Parathyroid adenoma (tissue), 2 donors: ENCODE data around the gene PRKAR1B.
A peak's percentile ranks its signal among the peaks of the same experiment; 100 is the strongest.

ENCODE experiments used
- H2AFZ ChIP-seq: fragments of 300-600 bp; sonication (generic); one replicate; pipeline ENCODE4 v1.7.0; 2017; ENCODE audit warnings: antibody characterized with exemption, mild to moderate bottlenecking
- H3K27ac ChIP-seq: fragments of 300-600 bp; sonication (generic); one replicate; pipeline ENCODE4 v1.7.0; 2017
- H3K27me3 ChIP-seq: fragments of 300-600 bp; sonication (generic); one replicate; pipeline ENCODE4 v1.7.0; 2017; ENCODE audit warnings: low read length; ENCODE audit not compliant: control insufficient read depth, insufficient read depth
- H3K36me3 ChIP-seq: fragments of 300-600 bp; sonication (generic); one replicate; pipeline ENCODE4 v1.7.0; 2017; ENCODE audit warnings: low read length; ENCODE audit not compliant: control insufficient read depth, insufficient read depth
- H3K4me1 ChIP-seq: fragments of 300-600 bp; sonication (generic); one replicate; pipeline ENCODE4 v1.7.0; 2017; ENCODE audit warnings: control low read depth
- H3K4me2 ChIP-seq: fragments of 300-600 bp; sonication (generic); one replicate; pipeline ENCODE4 v1.7.0; 2017; ENCODE audit warnings: low read length
- H3K4me3 ChIP-seq: fragments of 300-600 bp; sonication (generic); one replicate; pipeline ENCODE4 v1.7.0; 2017; ENCODE audit warnings: low read depth, low read length
- H3K79me2 ChIP-seq: fragments of 300-600 bp; sonication (generic); one replicate; pipeline ENCODE4 v1.7.0; 2017; ENCODE audit warnings: control low read depth
- H3K9ac ChIP-seq: fragments of 300-600 bp; sonication (generic); one replicate; pipeline ENCODE4 v1.7.0; 2017; ENCODE audit warnings: mild to moderate bottlenecking
- H3K9me3 ChIP-seq: fragments of 300-600 bp; sonication (generic); one replicate; pipeline ENCODE4 v1.7.0; 2017; ENCODE audit warnings: low read length; ENCODE audit not compliant: control insufficient read depth
- TF ChIP-seq, protein P1 (sequence below): fragments of 300-600 bp; sonication (generic); IDR thresholded peaks from one replicate; pipeline ENCODE4 v1.7.0; 2017; ENCODE audit warnings: antibody characterized with exemption, mild to moderate bottlenecking
- donor health status: primary hyperparathyroidism.

The PRKAR1B gene

DNA sequence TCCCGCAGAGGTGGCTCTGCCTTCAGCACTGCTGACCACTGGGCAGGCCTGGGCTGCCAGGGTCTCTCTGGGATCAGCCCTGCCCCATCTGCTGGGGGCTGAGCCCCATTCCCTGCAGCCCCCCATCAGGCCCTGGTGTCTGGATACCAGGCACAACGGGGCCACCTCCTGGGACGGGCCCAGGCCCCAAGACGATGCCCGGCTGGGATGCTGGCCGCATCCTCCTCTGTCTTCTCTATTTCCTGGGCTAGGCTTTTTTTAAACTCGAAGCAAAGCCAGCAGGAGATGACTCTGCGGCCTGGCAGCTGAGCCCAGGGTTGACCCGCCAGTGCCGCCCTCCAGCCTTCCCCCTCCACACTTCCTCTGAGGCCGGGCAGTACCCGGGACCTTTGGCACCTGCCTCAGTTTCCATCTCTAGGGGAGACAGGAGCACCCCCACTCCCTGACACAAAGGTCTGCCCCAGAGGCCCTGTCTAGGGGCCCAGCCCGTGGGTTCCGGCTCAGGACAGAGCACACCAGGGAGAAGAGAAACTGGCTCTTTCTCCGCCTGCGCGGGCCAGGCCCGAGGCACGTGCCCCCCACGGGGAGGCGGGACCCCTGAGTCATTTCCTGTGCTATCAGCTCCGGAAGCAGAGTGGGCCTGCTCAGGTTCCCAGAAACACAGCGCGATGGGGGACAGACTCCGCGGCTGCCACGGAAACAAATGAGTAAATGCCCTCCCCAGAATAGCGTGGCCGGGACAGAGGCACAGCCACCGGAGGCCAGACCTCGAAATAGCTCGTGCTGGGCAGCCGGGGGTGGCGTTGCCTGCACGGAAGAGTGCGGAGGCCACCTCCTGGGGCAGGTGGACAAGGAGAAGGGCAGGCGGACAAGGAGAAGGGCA lies 122.8 kb downstream of the PRKAR1B start:
- Histone ChIP-seq H3K4me1 (no peaks in the 10 kb centered on the region), H3K36me3 (no peaks in the 10 kb centered on the region), H2AFZ (no peak overlapping the region), H3K79me2 (no peaks in the 10 kb centered on the region), H3K27ac (peak overlapping the region; percentile 75), H3K27me3 (no peaks in the 10 kb centered on the region), H3K4me3 (peak overlapping the region; percentile 16), H3K4me2 (no peak overlapping the region), H3K9ac (no peak overlapping the region), H3K9me3 (no peaks in the 10 kb centered on the region)
- TF ChIP-seq, protein P1, sequence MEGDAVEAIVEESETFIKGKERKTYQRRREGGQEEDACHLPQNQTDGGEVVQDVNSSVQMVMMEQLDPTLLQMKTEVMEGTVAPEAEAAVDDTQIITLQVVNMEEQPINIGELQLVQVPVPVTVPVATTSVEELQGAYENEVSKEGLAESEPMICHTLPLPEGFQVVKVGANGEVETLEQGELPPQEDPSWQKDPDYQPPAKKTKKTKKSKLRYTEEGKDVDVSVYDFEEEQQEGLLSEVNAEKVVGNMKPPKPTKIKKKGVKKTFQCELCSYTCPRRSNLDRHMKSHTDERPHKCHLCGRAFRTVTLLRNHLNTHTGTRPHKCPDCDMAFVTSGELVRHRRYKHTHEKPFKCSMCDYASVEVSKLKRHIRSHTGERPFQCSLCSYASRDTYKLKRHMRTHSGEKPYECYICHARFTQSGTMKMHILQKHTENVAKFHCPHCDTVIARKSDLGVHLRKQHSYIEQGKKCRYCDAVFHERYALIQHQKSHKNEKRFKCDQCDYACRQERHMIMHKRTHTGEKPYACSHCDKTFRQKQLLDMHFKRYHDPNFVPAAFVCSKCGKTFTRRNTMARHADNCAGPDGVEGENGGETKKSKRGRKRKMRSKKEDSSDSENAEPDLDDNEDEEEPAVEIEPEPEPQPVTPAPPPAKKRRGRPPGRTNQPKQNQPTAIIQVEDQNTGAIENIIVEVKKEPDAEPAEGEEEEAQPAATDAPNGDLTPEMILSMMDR: no peak

DNA sequence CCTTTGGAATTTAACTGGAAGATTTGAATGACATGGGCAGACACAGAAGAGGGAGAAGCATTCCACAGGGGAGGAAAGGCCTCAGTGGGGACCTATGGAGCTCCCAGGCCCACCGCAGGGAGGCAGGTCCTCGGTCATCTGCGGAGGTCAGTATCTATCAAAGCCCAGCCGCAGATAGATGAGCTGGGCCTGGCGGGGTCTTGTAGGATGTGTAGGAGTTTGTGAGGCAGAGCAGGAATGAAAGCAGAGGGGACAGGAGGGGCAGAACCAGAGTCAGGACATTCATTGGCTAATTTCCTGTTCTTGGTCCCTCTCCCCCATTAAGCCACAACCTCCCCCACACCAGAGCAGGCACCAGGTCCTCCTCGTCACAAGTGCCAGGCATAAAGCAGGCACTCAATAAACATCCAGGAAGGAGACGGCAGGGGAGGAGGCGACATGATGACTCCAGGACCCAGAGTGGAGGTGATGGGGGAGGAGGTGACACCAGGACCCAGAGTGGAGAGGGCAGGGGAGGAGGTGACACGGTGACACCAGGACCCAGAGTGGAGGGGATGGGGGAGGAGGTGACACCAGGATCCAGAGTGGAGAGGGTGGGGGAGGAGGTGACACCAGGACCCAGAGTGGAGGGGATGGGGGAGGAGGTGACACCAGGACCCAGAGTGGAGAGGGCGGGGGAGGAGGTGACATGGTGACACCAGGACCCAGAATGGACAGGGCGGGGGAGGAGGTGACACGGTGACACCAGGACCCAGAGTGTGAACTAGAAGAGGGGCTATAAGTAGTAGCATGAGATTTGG lies 123.7 kb downstream of the PRKAR1B start:
- Histone ChIP-seq H3K79me2 (no peaks in the 10 kb centered on the region), H3K4me3 (no peak overlapping the region), H3K4me1 (no peaks in the 10 kb centered on the region)

DNA sequence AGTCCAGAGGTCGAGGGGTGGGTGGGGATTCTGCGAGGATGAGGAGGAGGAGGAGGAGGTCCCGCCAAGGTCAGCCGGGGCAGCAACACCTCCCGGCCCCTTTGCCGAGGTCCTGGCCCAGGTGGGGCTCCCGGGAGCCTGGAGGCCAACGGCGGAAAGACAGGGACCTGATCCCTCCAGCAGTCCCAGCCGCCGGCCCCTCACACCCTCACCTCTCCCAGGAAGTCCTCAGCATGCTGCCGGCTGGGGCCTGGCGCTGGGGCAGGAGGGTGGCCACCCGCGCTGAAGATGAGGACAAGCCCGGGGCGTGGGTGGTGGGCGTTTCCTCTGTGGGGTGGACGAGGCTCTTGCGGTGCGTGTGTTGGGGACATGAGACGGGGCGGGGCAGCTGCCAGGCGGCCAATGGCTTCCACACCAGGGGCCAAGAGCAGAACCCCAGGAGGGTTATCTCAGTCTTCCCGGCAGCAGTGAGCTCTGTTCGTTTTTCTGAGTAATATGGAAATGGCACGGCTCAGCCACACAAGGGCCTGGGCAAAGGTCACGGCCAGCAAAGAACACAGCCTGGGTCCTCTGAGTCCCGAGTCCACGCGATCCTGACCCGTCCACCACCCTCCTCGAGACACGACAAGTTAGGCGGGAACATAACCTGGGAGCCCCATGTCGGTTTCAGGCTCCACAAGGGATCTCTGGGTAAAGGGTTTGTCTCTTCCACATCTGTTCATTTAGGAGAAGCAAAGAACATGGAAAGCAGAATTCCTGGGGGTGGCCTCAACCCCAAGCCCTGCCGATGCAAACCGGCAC lies 124.5 kb downstream of the PRKAR1B start:
- H3K4me2 ChIP-seq: no peak overlapping the region
- no peaks in the 10 kb centered on the region for H3K27me3 ChIP-seq
- H3K27ac ChIP-seq: no peak overlapping the region
- no peak overlapping the region for H2AFZ ChIP-seq
- H3K79me2 ChIP-seq: no peaks in the 10 kb centered on the region
- H3K9me3 ChIP-seq: no peaks in the 10 kb centered on the region
- no peak overlapping the region for H3K4me3 ChIP-seq
- no peaks in the 10 kb centered on the region for H3K4me1 ChIP-seq
- no peak overlapping the region for H3K9ac ChIP-seq
- TF ChIP-seq, protein P1: no peak
- H3K36me3 ChIP-seq: no peaks in the 10 kb centered on the region

More for the DNA sequence above, 123.7 kb downstream of the PRKAR1B start:
- TF ChIP-seq, protein P1: no peak
- Histone ChIP-seq H3K4me2 (no peak overlapping the region), H3K27me3 (no peaks in the 10 kb centered on the region), H3K9ac (no peak overlapping the region), H3K36me3 (no peaks in the 10 kb centered on the region), H3K27ac (peak overlapping the region; percentile 75), H3K9me3 (no peaks in the 10 kb centered on the region), H2AFZ (no peak overlapping the region)

DNA sequence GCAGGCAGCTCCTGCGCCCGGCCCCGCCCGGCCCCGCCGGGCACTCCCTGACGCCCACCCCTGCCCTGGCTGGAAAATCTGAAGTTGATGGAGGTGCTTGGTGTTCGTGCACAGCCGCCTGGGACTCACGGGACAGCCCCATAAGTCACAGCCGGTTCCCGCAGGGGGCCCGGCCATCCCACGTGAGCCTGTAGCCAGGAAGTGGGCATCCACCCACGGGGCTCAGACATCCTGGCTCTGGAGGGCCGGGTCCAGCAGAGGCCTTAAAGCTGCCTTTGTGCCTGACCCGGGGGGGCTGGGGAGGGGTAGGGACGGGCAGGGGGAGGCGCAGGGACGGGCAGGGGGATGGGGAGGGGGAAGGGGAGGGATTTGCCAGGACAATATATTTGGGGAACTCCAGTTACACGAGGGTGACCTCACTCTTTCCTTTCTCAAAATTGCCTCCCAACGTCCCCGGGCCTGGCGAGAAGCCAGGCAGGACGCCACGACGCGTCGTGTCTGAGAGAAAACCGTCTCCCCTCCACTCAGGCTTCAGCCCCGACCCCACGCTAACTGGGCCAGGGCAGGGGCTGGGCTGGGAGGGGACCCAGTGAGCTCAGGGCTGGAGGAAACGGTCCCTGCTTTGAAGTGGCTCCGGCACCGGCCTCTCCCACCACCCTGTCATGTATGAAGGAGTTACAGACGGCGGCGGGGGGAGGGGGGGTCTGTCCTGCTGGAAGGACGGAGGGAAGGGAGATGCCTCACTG lies 125.3 kb downstream of the PRKAR1B start:
- TF ChIP-seq, protein P1: no peak
- Histone ChIP-seq H3K4me3 (no peak overlapping the region), H3K9me3 (no peaks in the 10 kb centered on the region), H3K4me2 (no peak overlapping the region), H3K36me3 (no peaks in the 10 kb centered on the region), H2AFZ (no peak overlapping the region), H3K4me1 (no peaks in the 10 kb centered on the region), H3K9ac (no peak overlapping the region), H3K79me2 (no peaks in the 10 kb centered on the region), H3K27me3 (no peaks in the 10 kb centered on the region), H3K27ac (no peak overlapping the region)
